GM12874 (cell line): ENCODE data around the gene CASD1.

Experiments
- CTCF ChIP-seq: IDR thresholded peaks from 2 replicates; pipeline ENCODE4 v1.5.1; 2011; ENCODE audit warnings: low read depth, mild to moderate bottlenecking, control low read depth, low read length, moderate library complexity; ENCODE audit not compliant: insufficient read depth

The CASD1 gene

GRCh38 chr7:94481279-94481678, 28.3 kb upstream of the CASD1 start:
- no peak for TF ChIP-seq CTCF

- no peak for TF ChIP-seq CTCF
These were observed 26.8 kb upstream of the CASD1 start for GRCh38 chr7:94482796-94483195.

GRCh38 chr7:94483843-94484242, 25.8 kb upstream of the CASD1 start:
- TF ChIP-seq CTCF: no peak

- no peak for TF ChIP-seq CTCF
These were observed 23.4 kb upstream of the CASD1 start for GRCh38 chr7:94486216-94486615.

- TF ChIP-seq CTCF: no peak
These were observed 18.2 kb upstream of the CASD1 start for GRCh38 chr7:94491410-94491809.

- TF ChIP-seq CTCF: no peak
These were observed 17.0 kb upstream of the CASD1 start for GRCh38 chr7:94492601-94493000.

- no peak for TF ChIP-seq CTCF
These were observed 11.5 kb upstream of the CASD1 start for GRCh38 chr7:94497874-94498670.
